NCI-H2029 (cell line): ENCODE measurements around the gene HIRA.
A peak's percentile ranks its signal among the peaks of the same experiment; 100 is the strongest.

Source experiments
- DNase-seq: peaks from one replicate; lab custom pipeline; 2025; lab: John Stamatoyannopoulos, UW

HIRA gene, protein sequence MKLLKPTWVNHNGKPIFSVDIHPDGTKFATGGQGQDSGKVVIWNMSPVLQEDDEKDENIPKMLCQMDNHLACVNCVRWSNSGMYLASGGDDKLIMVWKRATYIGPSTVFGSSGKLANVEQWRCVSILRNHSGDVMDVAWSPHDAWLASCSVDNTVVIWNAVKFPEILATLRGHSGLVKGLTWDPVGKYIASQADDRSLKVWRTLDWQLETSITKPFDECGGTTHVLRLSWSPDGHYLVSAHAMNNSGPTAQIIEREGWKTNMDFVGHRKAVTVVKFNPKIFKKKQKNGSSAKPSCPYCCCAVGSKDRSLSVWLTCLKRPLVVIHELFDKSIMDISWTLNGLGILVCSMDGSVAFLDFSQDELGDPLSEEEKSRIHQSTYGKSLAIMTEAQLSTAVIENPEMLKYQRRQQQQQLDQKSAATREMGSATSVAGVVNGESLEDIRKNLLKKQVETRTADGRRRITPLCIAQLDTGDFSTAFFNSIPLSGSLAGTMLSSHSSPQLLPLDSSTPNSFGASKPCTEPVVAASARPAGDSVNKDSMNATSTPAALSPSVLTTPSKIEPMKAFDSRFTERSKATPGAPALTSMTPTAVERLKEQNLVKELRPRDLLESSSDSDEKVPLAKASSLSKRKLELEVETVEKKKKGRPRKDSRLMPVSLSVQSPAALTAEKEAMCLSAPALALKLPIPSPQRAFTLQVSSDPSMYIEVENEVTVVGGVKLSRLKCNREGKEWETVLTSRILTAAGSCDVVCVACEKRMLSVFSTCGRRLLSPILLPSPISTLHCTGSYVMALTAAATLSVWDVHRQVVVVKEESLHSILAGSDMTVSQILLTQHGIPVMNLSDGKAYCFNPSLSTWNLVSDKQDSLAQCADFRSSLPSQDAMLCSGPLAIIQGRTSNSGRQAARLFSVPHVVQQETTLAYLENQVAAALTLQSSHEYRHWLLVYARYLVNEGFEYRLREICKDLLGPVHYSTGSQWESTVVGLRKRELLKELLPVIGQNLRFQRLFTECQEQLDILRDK

DNA sequence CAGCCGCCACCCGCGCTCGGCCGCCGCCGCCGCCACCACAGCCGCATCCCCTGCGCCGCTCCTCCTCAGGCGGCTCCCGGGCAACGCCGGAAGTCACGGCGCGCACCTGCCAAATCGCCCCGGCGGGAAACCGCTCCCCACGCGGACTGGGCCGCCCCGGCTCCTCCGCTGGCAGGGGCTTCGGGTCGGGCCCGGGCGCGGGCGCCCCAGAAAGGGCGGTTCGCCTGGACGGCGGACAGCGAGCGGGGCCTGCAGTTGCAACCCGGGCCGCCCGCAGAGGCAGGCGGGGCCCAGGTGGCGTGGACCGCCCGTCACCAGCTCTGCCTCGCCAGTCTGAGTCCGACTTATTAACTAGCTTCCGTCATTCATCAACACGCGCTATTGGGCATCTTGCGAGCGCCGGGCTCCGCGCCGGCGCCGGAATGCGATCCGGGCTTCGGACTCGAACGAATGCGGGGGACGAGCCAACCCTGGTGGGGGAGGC, at the start of gene HIRA:
Gene HIRA, minus strand, starts transcription at position 85 of the 484 bp plus-strand sequence. CDS start 257 bp downstream, outside the sequence.
- DNase-seq = peak; percentile 47

DNA sequence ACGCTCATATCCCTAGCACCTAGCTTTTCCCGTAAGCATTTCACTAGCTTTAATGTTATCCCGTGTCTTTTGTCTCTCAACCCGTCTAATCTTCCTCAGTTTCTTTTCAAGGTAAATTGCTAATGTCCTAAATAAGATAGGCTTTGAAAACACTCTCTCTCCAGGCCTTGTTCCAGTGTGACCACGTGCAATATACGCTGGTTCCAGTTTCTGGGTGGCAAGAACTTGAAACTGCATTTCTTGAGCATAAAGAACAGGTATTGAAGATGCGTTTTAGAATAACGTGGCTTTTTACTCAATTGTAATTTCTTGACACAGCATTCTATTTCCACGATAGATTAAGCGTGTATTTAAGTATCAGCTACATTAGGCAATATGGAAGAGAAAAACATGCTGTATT, 49.3 kb upstream of the HIRA start:
- DNase-seq = no peak

DNA sequence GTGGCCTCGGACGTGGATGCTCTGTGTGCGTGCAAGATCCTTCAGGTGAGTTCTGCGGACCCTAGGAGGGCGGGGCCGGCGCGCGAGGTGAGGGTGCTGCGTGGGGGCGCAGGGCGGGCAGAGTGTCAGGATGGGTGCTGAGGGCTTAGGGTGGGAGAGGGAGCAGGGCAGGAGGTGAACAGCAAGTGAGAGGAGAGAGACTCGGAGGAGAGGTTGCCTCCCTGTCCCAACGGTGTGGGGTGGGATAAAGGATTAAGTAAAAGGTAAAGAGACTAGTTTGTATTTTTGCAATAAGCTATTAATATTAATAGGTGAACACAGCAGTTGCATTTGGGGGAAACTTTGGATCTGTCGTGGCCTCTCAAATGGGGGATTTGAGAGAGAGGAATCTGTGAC, 48.6 kb upstream of the HIRA start:
- DNase-seq = no peak

DNA sequence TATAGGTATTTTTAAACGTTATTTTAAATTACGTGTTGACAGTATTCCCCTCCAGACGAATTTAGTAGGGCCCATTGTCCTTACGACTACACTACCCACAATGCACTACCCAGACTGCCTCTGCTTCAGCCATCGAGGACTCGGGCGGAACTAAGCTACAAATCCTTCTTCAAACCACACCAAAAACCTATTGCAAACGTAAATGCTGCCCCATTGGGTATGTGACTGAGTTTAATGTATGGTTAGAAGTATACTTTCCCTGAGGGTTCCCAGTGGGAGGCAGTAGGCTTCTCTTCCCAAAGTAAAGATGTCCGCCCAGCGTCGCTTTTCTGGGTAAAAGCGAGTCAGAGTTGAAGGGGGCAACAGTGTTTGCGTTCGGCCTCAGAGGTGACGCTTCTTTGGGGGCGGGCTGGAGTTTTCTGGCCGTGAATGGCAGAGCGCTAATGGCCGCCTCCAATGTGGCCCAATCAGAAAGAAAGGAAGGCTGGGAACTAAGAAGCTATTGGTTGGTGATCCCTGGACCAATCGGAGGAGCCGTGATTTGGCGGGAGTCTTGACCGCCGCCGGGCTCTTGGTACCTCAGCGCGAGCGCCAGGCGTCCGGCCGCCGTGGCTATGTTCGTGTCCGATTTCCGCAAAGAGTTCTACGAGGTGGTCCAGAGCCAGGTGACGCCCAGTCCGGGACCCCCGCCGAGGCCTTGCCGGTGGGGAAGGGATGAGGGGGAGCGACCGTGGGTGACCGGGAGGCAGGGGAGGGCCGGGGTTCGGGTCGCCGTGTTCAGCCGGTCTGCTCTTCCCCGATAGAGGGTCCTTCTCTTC, 48.0 kb upstream of the HIRA start, which contains the start of gene CDC45:
Gene CDC45, plus strand, starts transcription at position 566 of the 818 bp plus-strand sequence. Its CDS starts 49 bp downstream, at position 615.
- DNase-seq = peak; percentile 95

DNA sequence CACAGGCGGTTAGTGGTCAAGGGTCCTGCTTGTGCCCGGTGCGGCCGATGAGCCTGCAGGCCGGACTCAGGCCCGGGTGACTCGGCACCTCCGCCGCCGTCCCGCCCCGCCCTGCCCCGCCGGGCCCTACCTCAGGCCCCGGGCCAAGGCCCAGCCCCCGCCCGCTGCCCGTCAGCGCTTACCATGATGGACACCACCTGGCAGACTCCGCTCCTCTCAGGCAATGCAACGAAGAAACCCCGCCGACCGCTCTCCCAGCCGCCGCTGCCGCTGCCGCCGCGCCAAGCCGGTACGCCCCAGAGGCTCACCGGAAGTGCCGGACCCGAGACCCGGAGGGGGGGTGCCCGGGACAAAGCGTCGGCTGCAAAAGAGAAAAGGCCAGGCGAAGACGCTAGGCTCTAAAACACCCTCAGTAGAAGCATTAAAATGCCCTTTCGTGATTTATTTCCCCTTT, 47.4 kb upstream of the HIRA start, which contains the start of gene UFD1:
Gene UFD1, minus strand, starts transcription at position 293 of the 454 bp plus-strand sequence. Its CDS starts 108 bp downstream, at position 185.
- peak; percentile 49 for DNase-seq

DNA sequence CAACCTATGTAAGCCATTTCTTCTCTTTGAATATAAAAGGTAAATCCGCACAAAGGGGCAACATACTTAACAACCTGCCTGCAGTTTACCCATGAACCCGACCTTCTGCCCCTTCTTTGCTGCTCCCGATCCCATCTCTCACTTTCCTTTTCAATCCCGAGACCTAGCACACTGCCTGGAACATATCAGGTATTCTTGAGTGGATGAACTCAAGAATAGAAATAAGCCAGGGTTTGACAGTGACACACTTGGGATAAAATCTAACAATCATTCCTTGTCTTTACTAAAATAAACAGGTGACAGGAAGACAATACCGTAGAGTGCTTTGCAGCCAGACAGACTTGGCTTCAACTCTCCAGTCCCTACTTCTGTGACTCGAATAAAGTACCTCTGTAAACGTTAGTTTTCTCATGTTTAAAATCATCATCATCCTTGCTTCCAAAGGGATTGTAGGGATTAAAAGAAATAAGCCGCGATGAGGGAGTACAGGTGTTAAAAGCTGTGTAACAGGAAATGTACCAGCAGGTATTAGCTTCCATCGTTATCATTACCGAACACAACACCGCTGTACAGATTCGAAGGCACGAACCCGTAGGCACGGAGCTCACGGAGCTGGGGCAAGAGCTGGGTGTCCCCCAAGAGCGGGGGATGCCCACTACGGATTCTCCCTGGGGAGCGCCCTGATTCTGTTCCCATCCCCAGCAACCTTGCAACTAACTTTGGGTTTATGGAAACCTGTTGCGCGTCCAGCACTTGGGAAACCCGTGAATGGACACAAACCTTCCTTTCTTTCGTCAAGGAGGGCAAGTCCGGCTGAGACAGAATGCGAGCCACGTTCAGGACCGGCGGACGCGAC, 46.7 kb upstream of the HIRA start:
- no peak for DNase-seq

DNA sequence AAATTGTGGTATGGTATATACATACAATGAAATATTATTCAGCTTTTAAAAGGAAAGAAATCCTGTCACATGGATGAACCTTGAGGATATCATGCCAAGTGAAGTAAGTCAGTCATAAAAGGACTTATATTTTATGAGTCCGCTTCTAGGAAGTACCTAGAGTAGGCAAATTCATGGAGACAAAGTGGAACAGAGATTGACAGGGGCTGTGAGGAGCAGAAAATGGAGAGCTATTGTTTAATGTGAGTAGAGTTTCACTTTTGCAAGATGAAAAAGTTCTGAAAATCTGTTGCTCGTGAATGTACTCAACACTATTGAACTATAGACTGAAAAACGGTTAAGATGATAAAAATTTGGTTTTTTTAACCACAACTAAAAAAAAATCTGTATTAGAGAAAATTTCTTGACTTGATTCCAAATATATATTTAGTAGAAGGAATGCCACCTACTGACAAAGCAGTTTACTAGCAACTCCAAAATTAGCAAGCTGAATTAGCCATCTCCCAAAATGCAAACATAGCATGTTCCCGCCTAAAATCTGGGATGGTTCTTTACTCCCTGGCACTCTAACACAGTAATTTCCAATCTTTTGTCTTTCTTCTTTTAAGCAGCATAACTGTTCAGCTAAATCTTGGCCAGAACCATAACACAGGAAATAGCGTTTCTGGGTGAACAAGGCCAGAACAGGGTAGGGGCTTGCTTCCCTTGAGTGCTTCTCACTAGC, 46.0 kb upstream of the HIRA start:
- DNase-seq = no peak

DNA sequence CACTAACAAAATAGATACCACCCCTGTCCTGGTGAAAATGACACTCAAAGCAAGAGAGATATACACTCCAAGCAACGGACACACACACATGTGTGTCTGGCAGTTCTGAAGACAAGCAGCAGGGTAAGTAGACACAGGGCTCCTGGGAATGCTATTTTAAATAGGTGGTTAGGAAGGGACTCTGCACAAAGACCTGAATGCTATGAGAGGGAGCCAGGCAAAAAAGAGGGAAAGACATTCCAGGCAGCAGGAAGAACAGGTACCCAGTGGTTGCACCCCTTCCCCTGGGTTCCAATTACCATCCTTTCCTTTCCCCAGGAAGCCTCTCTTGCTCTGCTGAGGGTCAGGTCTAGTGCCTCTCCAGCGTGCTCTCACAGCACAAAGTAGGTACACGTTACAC, 44.5 kb upstream of the HIRA start:
- DNase-seq = no peak

DNA sequence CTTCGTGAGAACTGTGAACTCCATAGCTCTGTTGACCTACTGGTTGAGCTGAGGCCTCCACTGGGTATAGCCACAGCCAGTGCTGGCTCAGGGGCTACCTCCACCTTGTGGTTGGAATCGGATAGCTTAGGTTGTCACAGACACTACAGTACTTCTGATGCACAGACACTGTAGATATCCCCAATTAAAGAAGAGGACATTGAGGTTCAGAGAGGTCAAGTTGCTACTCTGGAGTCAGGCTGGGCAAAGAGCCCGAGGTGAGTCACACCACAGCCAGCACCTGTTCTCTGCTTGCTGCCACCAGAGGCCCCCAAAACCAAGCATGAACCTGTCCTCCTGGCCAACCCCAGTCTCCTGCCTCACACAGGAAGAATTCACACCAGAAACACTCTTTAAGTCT, 42.0 kb upstream of the HIRA start:
- no peak for DNase-seq

DNA sequence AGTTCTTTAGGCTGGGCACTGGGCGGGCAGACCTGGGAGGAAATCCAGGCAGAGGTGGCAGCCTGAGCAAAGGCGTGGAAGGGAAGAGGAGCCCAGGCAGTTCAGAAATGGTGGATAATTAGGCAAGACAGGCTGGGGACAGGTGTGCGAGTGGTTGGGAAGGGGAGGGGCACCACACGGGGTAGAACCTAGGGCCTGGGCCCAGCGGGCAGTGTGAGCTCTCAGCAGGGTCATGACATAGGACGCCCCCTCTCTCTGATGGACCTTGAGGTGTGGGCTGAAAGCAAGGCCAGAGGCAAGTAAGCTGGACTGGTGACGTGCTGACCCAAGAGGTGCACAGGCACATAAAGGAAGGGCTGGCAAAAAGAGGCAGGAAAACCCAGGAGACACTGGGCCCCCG, 40.7 kb upstream of the HIRA start:
- DNase-seq = no peak

DNA sequence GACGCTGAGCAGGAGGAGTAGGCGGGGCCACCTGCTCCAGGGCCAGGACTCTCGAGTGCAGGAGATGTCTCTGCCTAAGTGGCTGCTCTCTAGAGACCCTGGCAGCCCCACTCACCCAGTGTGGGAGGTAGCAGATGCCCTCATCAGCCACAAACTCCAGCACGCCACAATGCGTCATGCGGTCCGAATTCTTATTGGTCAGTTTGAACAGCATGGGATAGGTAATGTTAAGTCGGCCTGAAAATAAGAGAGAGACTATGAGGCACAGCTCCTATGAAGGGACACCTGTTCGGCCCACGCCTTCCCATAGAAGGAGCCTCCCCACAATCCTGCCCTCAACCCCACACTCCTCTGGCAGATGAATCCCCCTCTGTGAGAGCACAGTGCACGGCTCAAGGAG, 40.0 kb upstream of the HIRA start:
- no peak for DNase-seq

DNA sequence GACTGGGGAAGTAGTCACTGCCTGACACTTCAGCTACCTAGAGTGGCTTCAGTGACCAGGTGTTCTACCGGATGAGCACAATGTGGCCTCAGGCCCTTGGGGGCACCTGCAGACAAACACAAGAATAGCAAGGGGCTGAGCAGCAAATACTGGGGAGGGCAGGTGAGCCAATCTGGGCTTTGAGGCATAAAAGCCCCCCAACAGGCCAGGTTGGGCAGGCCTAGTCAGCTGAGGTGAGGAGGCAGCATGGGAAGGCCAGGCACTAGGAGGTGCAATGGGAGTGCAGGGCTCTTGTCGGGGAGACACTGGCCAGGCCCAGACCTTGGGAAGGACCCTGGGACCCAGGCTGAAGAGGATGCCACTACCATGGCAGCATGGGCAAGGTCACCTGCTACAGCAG, 38.5 kb upstream of the HIRA start:
- no peak for DNase-seq

DNA sequence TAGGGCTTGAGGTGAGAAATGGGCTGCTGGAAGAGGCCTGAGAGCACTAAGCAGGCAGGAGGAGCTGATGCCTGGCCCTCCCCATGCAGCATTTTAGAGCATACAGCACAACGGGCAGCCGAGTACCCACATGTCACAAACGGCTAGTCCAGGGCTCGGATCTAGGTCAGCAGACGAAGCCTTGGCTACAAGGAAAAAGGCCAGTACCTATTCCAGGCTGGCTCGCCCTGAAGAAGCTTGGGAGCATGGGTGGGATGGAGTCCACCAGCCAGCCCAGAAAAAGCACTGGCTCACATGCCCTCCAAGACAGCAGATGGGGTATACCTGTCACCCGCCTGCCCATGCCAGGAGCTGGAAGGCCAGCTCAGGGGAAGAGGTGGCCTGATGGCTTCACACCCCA, 37.9 kb upstream of the HIRA start:
- DNase-seq = no peak

DNA sequence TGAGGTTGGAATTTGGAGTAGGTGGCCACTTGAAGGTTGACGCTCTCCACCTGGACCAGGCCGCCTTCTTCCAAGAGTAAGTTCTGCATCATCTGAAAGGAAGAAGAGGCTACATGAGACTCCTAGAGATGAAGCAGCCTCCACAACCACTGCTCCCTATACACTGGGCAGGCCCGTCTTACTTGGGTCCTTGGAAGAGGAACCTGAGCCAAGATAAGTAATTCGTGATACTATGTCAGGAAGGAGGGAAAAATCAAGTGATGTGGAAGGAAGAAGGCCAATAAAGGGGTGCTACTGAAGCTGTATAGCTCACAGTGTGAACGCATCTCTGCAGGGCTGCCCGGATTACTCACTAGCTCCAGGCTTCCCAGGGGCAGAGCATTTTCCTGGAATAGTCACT, 36.4 kb upstream of the HIRA start:
- DNase-seq = no peak

DNA sequence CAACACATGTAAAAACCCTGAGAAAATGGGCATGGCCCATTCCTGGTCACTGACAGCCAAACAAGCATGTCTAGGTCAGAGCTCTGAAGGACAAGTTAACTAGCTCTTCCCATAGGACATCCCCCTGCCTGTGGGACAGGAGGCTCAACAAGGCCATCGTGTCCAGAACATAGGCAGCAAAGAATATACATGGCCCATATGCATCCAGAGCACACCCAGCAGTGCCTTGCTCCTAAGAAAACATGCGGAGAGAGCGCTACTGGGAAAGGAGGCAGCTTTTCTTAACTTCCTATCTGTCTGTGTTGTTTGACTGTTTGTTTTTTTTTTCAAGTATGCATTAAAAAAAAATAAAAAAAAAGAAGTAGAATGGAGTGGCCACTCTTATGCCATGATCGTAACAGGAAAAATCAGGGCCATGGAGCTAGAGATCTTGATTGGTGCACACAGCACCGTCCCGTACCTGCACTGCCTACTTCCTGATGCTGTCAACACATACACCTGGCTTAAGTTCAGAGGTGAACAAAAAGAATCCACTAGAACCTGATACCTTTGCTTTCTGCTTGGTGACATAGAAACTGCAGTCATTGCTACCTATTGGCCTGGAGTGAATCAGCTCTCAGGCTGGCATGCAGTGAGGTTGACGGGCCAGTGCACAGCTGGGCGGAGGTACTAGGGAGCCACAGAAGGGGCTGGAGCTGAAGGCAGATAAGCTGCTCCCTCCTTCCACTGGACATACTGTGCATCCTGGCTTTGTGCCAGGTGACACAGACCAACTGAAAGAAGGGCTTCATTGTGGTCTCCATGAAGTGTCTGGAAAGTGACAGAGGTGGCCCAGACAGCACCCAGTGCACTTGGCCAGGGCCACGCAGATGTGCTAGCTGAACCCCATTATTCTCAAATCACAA, 35.6 kb upstream of the HIRA start:
- DNase-seq = peak; percentile 28

DNA sequence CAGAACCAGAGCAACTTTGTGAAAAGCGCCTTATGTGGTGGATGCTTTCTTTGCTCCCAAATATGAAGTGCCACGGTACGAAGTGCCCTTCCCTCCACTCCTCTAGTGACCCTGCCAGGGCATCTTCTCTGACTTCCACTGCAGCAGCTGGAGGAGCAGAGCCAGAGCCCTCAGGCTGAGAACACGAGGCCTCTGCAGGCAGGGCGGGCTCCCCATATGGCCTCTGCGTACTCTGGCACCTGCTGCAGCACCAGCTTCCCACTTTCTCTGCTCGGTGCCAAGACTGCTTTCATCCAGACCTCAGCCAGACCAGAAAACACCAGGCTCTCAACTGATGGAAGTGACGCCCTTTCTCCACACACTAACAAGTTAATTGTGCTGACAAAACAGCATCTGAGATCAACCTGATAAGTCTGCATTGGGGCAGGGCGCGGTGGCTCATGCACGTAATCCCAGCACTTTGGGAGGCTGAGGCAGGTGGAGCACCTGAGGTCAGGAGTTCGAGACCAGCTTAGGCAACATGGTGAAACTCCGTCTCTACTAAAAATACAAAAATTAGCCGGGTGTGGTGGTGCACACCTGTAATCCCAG, 34.7 kb upstream of the HIRA start:
- DNase-seq = no peak

DNA sequence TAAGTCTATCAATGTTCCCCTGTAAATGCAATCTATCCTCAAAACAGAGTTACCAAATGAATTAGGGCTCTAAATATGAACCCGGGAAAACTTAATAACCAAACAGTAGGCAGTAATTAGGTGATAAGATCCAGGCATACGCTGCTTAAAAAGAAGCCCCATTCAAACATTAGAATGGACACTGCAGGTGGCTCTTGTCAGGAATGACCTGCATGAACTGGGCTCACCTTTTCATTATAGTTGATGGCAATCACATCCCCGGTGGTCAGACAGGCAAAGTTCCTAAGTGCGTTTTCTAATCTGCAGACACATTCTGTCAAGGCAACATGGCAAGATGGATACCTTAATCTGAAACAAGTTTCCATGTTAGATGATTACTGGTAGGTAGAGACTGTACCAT, 33.4 kb upstream of the HIRA start:
- no peak for DNase-seq

DNA sequence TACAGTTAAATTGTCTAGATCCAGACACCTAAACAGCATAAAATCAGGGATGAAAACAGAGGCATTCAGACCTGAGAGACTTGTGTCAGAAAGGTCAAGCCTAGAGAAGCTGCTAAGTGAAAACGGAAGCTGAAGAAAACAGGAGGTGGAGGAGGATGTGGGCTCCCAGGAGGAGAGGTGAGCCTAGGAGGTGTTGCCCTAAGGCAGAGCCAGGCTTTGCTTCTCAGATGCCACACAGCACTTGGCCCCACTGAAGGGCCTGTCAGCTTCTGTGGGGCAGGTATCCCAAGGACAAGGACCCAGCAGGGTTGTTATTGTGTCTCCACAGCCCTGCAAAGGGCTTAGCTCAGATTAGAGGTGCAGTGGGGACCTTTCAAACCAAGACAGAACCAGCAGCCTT, 33.0 kb upstream of the HIRA start:
- no peak for DNase-seq
